ENCODE results near the gene YTHDF1.

DNA sequence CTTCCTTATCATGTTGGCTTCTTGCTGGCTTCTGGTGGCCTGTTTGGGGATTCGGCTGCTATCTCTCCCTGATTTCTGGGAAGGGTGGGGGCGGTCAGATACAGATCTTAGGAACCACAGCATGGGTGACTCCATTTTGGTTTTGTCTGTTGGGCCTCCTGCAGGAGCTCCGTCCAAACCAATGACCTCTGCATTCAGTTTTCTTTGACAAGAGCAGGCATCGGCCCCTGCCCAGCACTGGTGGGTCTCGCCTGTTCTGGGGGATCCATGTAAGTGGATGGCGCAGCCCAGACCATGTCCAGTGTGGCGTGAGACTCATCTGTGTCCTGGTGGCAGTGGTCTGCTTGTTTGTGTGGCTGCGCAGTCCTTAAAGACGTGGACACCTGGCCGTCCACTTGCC lies 48.1 kb upstream of the YTHDF1 start:
- TF ChIP-seq, protein P1, sequence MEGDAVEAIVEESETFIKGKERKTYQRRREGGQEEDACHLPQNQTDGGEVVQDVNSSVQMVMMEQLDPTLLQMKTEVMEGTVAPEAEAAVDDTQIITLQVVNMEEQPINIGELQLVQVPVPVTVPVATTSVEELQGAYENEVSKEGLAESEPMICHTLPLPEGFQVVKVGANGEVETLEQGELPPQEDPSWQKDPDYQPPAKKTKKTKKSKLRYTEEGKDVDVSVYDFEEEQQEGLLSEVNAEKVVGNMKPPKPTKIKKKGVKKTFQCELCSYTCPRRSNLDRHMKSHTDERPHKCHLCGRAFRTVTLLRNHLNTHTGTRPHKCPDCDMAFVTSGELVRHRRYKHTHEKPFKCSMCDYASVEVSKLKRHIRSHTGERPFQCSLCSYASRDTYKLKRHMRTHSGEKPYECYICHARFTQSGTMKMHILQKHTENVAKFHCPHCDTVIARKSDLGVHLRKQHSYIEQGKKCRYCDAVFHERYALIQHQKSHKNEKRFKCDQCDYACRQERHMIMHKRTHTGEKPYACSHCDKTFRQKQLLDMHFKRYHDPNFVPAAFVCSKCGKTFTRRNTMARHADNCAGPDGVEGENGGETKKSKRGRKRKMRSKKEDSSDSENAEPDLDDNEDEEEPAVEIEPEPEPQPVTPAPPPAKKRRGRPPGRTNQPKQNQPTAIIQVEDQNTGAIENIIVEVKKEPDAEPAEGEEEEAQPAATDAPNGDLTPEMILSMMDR (IDR thresholded peaks at IDR 0.05): no peak
- TF ChIP-seq EP300 (IDR thresholded peaks at IDR 0.05): no peak

All from upper lobe of left lung (tissue), 4 donors.